ENCODE results near the gene SMYD3. TPM values are rescaled to one million over a fixed set of nuclear protein-coding genes. Genes with fewer than 3 reads are reported as not detected.

Gene SMYD3
- total RNA-seq, 1 experiment from 2014 or later = 25.5 TPM

- H3K23me2 ChIP-seq (ENCODE audit: insufficient read length, low read depth, low read length, poor library complexity, severe bottlenecking) = no peaks in the 10 kb centered on the region
- no peak overlapping the region for H4K91ac ChIP-seq (ENCODE audit: insufficient read length, low read depth, low read length)
- DNase-seq = no peak
- Mint-ChIP-seq H3K27me3 (ENCODE audit: low read depth) (no peaks in the 10 kb centered on the region), H3K9me3 (no peaks in the 10 kb centered on the region), H3K27ac (no peak overlapping the region; a peak in 1 of 7 replicates), H3K4me3 (no peak overlapping the region), H3K36me3 (ENCODE audit: insufficient read depth in 1 of 3, low read depth in 3 of 3) (no peaks in the 10 kb centered on the region), H3K4me1 (0 out of 4 replicates have a peak, but pooled peaks cover 0 to 2% of the 10 kb centered on the region in 2 experiments)
- no peaks in the 10 kb centered on the region for H4K20me1 ChIP-seq (ENCODE audit: control insufficient read depth, insufficient read depth, insufficient read length)
- no peak for TF ChIP-seq CTCF (conservative IDR thresholded peaks at IDR 0.05)
- H3K79me2 ChIP-seq (ENCODE audit: insufficient read depth, low read length) = no peaks in the 10 kb centered on the region
- no peak overlapping the region for H3K4ac ChIP-seq (ENCODE audit: low read depth, low read length)
- H3K27ac ChIP-seq (ENCODE audit: insufficient read length, low read depth, low read length) = no peak overlapping the region
- WGBS (ENCODE audit: extremely low coverage, insufficient read length, low lambda C conversion rate) = no CpG with 5 or more reads among the region's 9 CpGs
- H2BK12ac ChIP-seq (ENCODE audit: insufficient read length, low read depth, low read length) = no peak overlapping the region
- H2BK120ac ChIP-seq (ENCODE audit: low read depth, low read length, poor library complexity, severe bottlenecking) = no peak overlapping the region
- H4K5ac ChIP-seq (ENCODE audit: insufficient read length, low read depth, low read length) = no peak overlapping the region
- no peak overlapping the region for H3K23ac ChIP-seq (ENCODE audit: insufficient read length, low read depth, low read length)
- H2BK5ac ChIP-seq (ENCODE audit: insufficient read length, low read length) = no peak overlapping the region
- no peak overlapping the region for H3K18ac ChIP-seq (ENCODE audit: insufficient read length, low read depth, low read length)
- no peak overlapping the region for H2AK5ac ChIP-seq (ENCODE audit: insufficient read length, low read length)
- H3K79me1 ChIP-seq (ENCODE audit: insufficient read depth, low read depth, low read length, poor library complexity, severe bottlenecking) = no peaks in the 10 kb centered on the region
- H3T11ph ChIP-seq (ENCODE audit: low read length) = no peak overlapping the region
- H3K27me3 ChIP-seq (ENCODE audit: insufficient read depth, low read length) = no peaks in the 10 kb centered on the region
- no peak overlapping the region for H2BK20ac ChIP-seq (ENCODE audit: low read depth, low read length, poor library complexity, severe bottlenecking)
- no peak overlapping the region for H3K14ac ChIP-seq (ENCODE audit: insufficient read depth, low read length)
- H2AFZ ChIP-seq (ENCODE audit: low read length) = no peak overlapping the region
- no peaks in the 10 kb centered on the region for H3K9me3 ChIP-seq (ENCODE audit: control insufficient read depth, low read depth, low read length)
- H3K56ac ChIP-seq (ENCODE audit: insufficient read length, low read depth, low read length) = no peak overlapping the region
- no peak overlapping the region for H2BK15ac ChIP-seq (ENCODE audit: low read depth, low read length)
- H3K4me2 ChIP-seq (ENCODE audit: insufficient read depth, insufficient read length, low read length) = no peak overlapping the region
- no peak overlapping the region for H3K9ac ChIP-seq (ENCODE audit: extremely low read depth, insufficient read length, low read length)
- H4K8ac ChIP-seq (replicated peaks; ENCODE audit: insufficient read length, low read depth, low read length) = no peak overlapping the region
- no peaks in the 10 kb centered on the region for H3K4me1 ChIP-seq (ENCODE audit: insufficient read depth, low read length)
Measured at GRCh38 chr1:245831518-245831917, 675.6 kb downstream of the SMYD3 start.

Data from H9 (cell line).